ENCODE measurements around the gene SMYD3. TPM values are rescaled to one million over a fixed set of nuclear protein-coding genes. Genes with fewer than 3 reads are reported as not detected.
"Not testable (repeated sequence)": the region's sequence is repeated elsewhere in the genome, so short reads cannot be mapped to it uniquely, and the experiment has no call there.

SMYD3 gene
- total RNA-seq, 2 donors from 2014 or later: 16.2 to 16.4 TPM

- intact Hi-C loops (cut with DNase I): no loop called here
- H3K4me1 ChIP-seq: no peaks in the 10 kb centered on the region
- no peak overlapping the region for H3K4me3 ChIP-seq
- H3K27ac ChIP-seq: no peak overlapping the region
- no peak for DNase-seq
- H3K27me3 ChIP-seq: no peaks in the 10 kb centered on the region
- no peak overlapping the region for H3K9ac ChIP-seq (ENCODE audit: low read depth in 2 of 2, low read length in 2 of 2)
- H3K9me3 ChIP-seq: no peaks in the 10 kb centered on the region
- no peak for TF ChIP-seq CTCF (IDR thresholded peaks at IDR 0.05)
- no peaks in the 10 kb centered on the region for H3K36me3 ChIP-seq
These were observed 758.8 kb downstream of the SMYD3 start for GRCh38 chr1:245748240-245748639.

GRCh38 chr1:245742896-245743295 is 764.2 kb downstream of the SMYD3 start:
- H3K36me3 ChIP-seq: no peaks in the 10 kb centered on the region
- intact Hi-C loops (cut with DNase I): no loop called here
- no peak overlapping the region for H3K9ac ChIP-seq (ENCODE audit: low read depth in 2 of 2, low read length in 2 of 2)
- H3K27me3 ChIP-seq: no peaks in the 10 kb centered on the region
- no peaks in the 10 kb centered on the region for H3K9me3 ChIP-seq
- H3K27ac ChIP-seq: no peak overlapping the region
- no peak for TF ChIP-seq CTCF (IDR thresholded peaks at IDR 0.05)
- H3K4me3 ChIP-seq: no peak overlapping the region
- H3K4me1 ChIP-seq: no peaks in the 10 kb centered on the region
- no peak for DNase-seq

- intact Hi-C loops (cut with DNase I); H3K27ac ChIP-seq; H3K9me3 ChIP-seq; H3K27me3 ChIP-seq; DNase-seq; H3K9ac ChIP-seq (ENCODE audit: low read depth in 2 of 2, low read length in 2 of 2); H3K4me1 ChIP-seq; H3K4me3 ChIP-seq; H3K36me3 ChIP-seq: not testable (repeated sequence)
These were observed 766.7 kb downstream of the SMYD3 start for GRCh38 chr1:245740336-245740735.

- H3K9me3 ChIP-seq: no peaks in the 10 kb centered on the region
- H3K27me3 ChIP-seq: no peaks in the 10 kb centered on the region
- no peak for TF ChIP-seq CTCF (IDR thresholded peaks at IDR 0.05)
- H3K9ac ChIP-seq (ENCODE audit: low read depth in 2 of 2, low read length in 2 of 2): no peak overlapping the region
- no peaks in the 10 kb centered on the region for H3K36me3 ChIP-seq
- intact Hi-C loops (cut with DNase I): no loop called here
- no peaks in the 10 kb centered on the region for H3K4me1 ChIP-seq
- no peak overlapping the region for H3K4me3 ChIP-seq
- H3K27ac ChIP-seq: no peak overlapping the region
- DNase-seq: no peak
These were observed 776.3 kb downstream of the SMYD3 start for GRCh38 chr1:245730801-245731200.

DNA sequence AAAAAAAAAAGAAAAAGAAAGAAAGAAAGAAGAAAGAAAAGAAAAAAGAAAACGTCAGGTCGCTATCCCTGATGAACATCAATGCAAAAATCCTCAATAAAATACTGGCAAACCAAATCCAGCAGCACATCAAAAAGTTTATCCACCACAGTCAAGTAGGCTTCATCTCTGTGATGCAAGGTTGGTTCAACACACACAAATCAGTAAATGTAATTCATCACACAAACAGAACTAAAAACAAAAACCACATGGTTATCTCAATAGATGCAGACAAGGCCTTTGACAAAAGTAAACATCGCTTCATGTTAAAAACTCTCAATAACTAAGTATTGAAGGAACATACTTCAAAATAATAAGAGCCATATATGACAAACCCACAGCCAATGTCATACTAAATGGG is 779.0 kb downstream of the SMYD3 start:
- H3K9me3 ChIP-seq; H3K9ac ChIP-seq (ENCODE audit: low read depth in 2 of 2, low read length in 2 of 2); H3K4me3 ChIP-seq; H3K36me3 ChIP-seq; DNase-seq; H3K4me1 ChIP-seq; H3K27ac ChIP-seq; H3K27me3 ChIP-seq; intact Hi-C loops (cut with DNase I): not testable (repeated sequence)

- DNase-seq: no peak
- Histone ChIP-seq H3K4me3 (no peak overlapping the region), H3K9ac (ENCODE audit: low read depth in 2 of 2, low read length in 2 of 2) (no peak overlapping the region), H3K27me3 (no peaks in the 10 kb centered on the region), H3K9me3 (no peaks in the 10 kb centered on the region), H3K4me1 (no peaks in the 10 kb centered on the region), H3K36me3 (no peaks in the 10 kb centered on the region), H3K27ac (no peak overlapping the region)
- TF ChIP-seq CTCF (IDR thresholded peaks at IDR 0.05): no peak
- intact Hi-C loops (cut with DNase I): no loop called here
These were observed 785.6 kb downstream of the SMYD3 start for GRCh38 chr1:245721488-245721887.

DNA sequence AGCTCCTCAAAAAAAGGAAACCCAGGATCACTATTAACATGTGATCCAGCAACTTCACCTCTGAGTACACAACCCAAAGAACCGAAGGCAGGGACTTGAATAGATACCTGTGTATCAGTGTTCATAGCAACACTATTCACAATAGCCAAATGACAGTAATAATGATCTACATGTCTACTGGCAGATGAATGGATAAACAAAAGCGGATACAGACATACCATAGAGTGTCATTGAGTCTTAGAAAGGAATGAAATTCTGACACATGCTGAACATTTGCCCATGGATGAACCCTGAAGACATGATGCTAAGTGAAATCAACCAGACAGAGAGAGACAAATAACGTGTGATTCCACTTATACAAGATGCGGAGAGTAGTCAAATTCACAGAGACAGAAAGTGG is 788.1 kb downstream of the SMYD3 start:
- H3K27me3 ChIP-seq: no peaks in the 10 kb centered on the region
- no peak for DNase-seq
- no peak overlapping the region for H3K27ac ChIP-seq
- no peaks in the 10 kb centered on the region for H3K9me3 ChIP-seq
- no peak for TF ChIP-seq CTCF (IDR thresholded peaks at IDR 0.05)
- intact Hi-C loops (cut with DNase I): no loop called here
- H3K36me3 ChIP-seq: no peaks in the 10 kb centered on the region
- no peak overlapping the region for H3K4me3 ChIP-seq
- no peak overlapping the region for H3K9ac ChIP-seq (ENCODE audit: low read depth in 2 of 2, low read length in 2 of 2)
- no peaks in the 10 kb centered on the region for H3K4me1 ChIP-seq
